ENCODE measurements around the gene UBE2G2.

- TF ChIP-seq CTCF (conservative IDR thresholded peaks at IDR 0.05) (no peak), ZFX (IDR thresholded peaks at IDR 0.05) (no peak)
Measured at GRCh38 chr21:44734841-44735240, 66.8 kb downstream of the UBE2G2 start.
